ENCODE measurements around the gene MLF2. TPM values are rescaled to one million over a fixed set of nuclear protein-coding genes. Genes with fewer than 3 reads are reported as not detected.
A peak's percentile ranks its signal among the peaks of the same experiment; 100 is the strongest.

Gene MLF2
- total RNA-seq, 1 donor, result 229 TPM

GRCh38 chr12:6790496-6791150, 37.7 kb upstream of the MLF2 start:
- no peak overlapping the region for H3K4me3 ChIP-seq (ENCODE audit: low read depth, low read length)
- no peak for TF ChIP-seq CTCF (IDR thresholded peaks at IDR 0.05; ENCODE audit: insufficient read depth, low read depth, low read length)
- DNase-seq (ENCODE audit: low read depth), result no peak

- no peak for DNase-seq (ENCODE audit: low read depth)
- peak within 1 kb of the TSS; percentile 21 for H3K4me3 ChIP-seq (ENCODE audit: low read depth, low read length)
- TF ChIP-seq CTCF (IDR thresholded peaks at IDR 0.05; ENCODE audit: insufficient read depth, low read depth, low read length), result no peak
Measured at GRCh38 chr12:6788972-6789924, 36.3 kb upstream of the MLF2 start, which contains the start of gene CD4. CD4 (plus strand) TSS chr12:6789528; CDS start chr12:6800139, 10,611 bp downstream.

- DNase-seq (ENCODE audit: low read depth), result no peak
- H3K4me3 ChIP-seq (ENCODE audit: low read depth, low read length), result no peak overlapping the region
- no peak for TF ChIP-seq CTCF (IDR thresholded peaks at IDR 0.05; ENCODE audit: insufficient read depth, low read depth, low read length)
Measured at GRCh38 chr12:6787309-6787708, 34.4 kb upstream of the MLF2 start.

GRCh38 chr12:6786416-6787094, 33.6 kb upstream of the MLF2 start:
- no peak overlapping the region for H3K4me3 ChIP-seq (ENCODE audit: low read depth, low read length)
- TF ChIP-seq CTCF (IDR thresholded peaks at IDR 0.05; ENCODE audit: insufficient read depth, low read depth, low read length), result no peak
- DNase-seq (ENCODE audit: low read depth), result no peak

GRCh38 chr12:6784761-6785160, 31.8 kb upstream of the MLF2 start:
- no peak for DNase-seq (ENCODE audit: low read depth)
- TF ChIP-seq CTCF (IDR thresholded peaks at IDR 0.05; ENCODE audit: insufficient read depth, low read depth, low read length), result no peak
- no peak overlapping the region for H3K4me3 ChIP-seq (ENCODE audit: low read depth, low read length)

- H3K4me3 ChIP-seq (ENCODE audit: low read depth, low read length), result no peak overlapping the region
- no peak for DNase-seq (ENCODE audit: low read depth)
- TF ChIP-seq CTCF (IDR thresholded peaks at IDR 0.05; ENCODE audit: insufficient read depth, low read depth, low read length), result no peak
Measured at GRCh38 chr12:6784296-6784695, 31.4 kb upstream of the MLF2 start.

Measured in fibroblast of villous mesenchyme (primary cell).